Right ventricle myocardium superior (tissue), 1 donor: Measurements from ENCODE around the gene PHTF1. TPM values are rescaled to one million over a fixed set of nuclear protein-coding genes. Genes with fewer than 3 reads are reported as not detected.
A peak's percentile ranks its signal among the peaks of the same experiment; 100 is the strongest.
"Not testable (repeated sequence)": the region's sequence is repeated elsewhere in the genome, so short reads cannot be mapped to it uniquely, and the experiment has no call there.

ENCODE experiments used
- ATAC-seq: fragments of 200-7000 bp; cut with Tn5 transposase; one replicate; pipeline ENCODE4 v1.9.1; 2020; ENCODE audit warnings: mild to moderate bottlenecking; ENCODE audit not compliant: poor library complexity
- DNase-seq: peaks from one replicate; pipeline ENCODE4 v3.0.0-alpha.2; 2020
- intact Hi-C: fragments of 100-400 bp; cut with DNase I; formaldehyde crosslinking; loops from one replicate; pipeline ENCODE4 v1.11.2; 2022
- total RNA-seq: library from RNA; stranded (reverse); fragmentation: NEBNext Ultra II Directional; extraction: Animal tissue kit (Norgen Biotek cat#: 25700); gene quantifications from one replicate; pipeline ENCODE4 v1.2.1, GENCODE V29; 2021
- donor health status: DM: no; HTN: yes; CAD: no; lungs with severe emphysema.

PHTF1 gene
- total RNA-seq, 1 donor from 2014 or later: 6.5 TPM

GRCh38 chr1:113745425-113745824, 13.9 kb downstream of the PHTF1 start:
- ATAC-seq: no peak

GRCh38 chr1:113744114-113744513, 15.2 kb downstream of the PHTF1 start:
- no peak for ATAC-seq
- intact Hi-C loops: no loop called here
- DNase-seq: no peak

More at GRCh38 chr1:113745425-113745824, 13.9 kb downstream of the PHTF1 start:
- intact Hi-C loops: no loop called here
- no peak for DNase-seq

GRCh38 chr1:113742515-113742914, 16.8 kb downstream of the PHTF1 start:
- DNase-seq: no peak
- no peak for ATAC-seq
- intact Hi-C loops: no loop called here

GRCh38 chr1:113734357-113735055, 24.8 kb downstream of the PHTF1 start:
- ATAC-seq (no peak), DNase-seq (no peak)
- intact Hi-C loops: no loop called here

GRCh38 chr1:113732802-113733201, 26.5 kb downstream of the PHTF1 start:
- ATAC-seq: no peak
- DNase-seq: no peak
- intact Hi-C loops: no loop called here

- DNase-seq (no peak), ATAC-seq (no peak)
- intact Hi-C loops: no loop called here
Observed at GRCh38 chr1:113721010-113721409, 38.3 kb downstream of the PHTF1 start.

- ATAC-seq, intact Hi-C loops, DNase-seq: not testable (repeated sequence)
Observed at GRCh38 chr1:113718621-113719020, 40.7 kb downstream of the PHTF1 start.

GRCh38 chr1:113717506-113717905, 41.8 kb downstream of the PHTF1 start:
- ATAC-seq, intact Hi-C loops: not testable (repeated sequence)

GRCh38 chr1:113714606-113715269, 44.5 kb downstream of the PHTF1 start:
- no peak for ATAC-seq
- no peak for DNase-seq
- intact Hi-C loops: no loop called here

More at GRCh38 chr1:113717506-113717905, 41.8 kb downstream of the PHTF1 start:
- DNase-seq: not testable (repeated sequence)

GRCh38 chr1:113701429-113701828, 57.9 kb downstream of the PHTF1 start:
- ATAC-seq: no peak
- intact Hi-C loops: no loop called here

GRCh38 chr1:113694910-113695309, 64.4 kb downstream of the PHTF1 start:
- intact Hi-C loops: no loop called here
- DNase-seq (no peak), ATAC-seq (no peak)

More at GRCh38 chr1:113701429-113701828, 57.9 kb downstream of the PHTF1 start:
- DNase-seq: no peak

- ATAC-seq (no peak), DNase-seq (no peak)
- intact Hi-C loops: no loop called here
Observed at GRCh38 chr1:113692824-113693431, 66.4 kb downstream of the PHTF1 start.

GRCh38 chr1:113692342-113692741, 66.9 kb downstream of the PHTF1 start:
- intact Hi-C loops: no loop called here
- ATAC-seq (no peak), DNase-seq (no peak)

- intact Hi-C loops: no loop called here
- DNase-seq (no peak), ATAC-seq (no peak)
Observed at GRCh38 chr1:113691184-113691583, 68.1 kb downstream of the PHTF1 start.

GRCh38 chr1:113686891-113687618, 72.2 kb downstream of the PHTF1 start:
- no peak for DNase-seq
- intact Hi-C loops: no loop called here
- ATAC-seq: no peak

GRCh38 chr1:113684153-113684541, 75.1 kb downstream of the PHTF1 start:
- intact Hi-C loops: no loop called here
- ATAC-seq: peak; percentile 75
- peak; percentile 78 for DNase-seq

- ATAC-seq (peak; percentile 86), DNase-seq (no peak)
- intact Hi-C loops: no loop called here
Observed at GRCh38 chr1:113683384-113684152, 75.7 kb downstream of the PHTF1 start.

GRCh38 chr1:113681596-113682337, 77.5 kb downstream of the PHTF1 start:
- DNase-seq: no peak
- intact Hi-C loops: no loop called here
- no peak for ATAC-seq
